ENCODE data around the gene TMEM234. TPM values are rescaled to one million over a fixed set of nuclear protein-coding genes. Genes with fewer than 3 reads are reported as not detected.
A peak's percentile ranks its signal among the peaks of the same experiment; 100 is the strongest.

The TMEM234 gene
- total and polyA plus RNA-seq, 2 of the 13 experiments (the other 11 are each of a cell fraction or from before 2014, with no cell fraction given), result 6.1 to 9.0 TPM

- intact Hi-C loops (cut with micrococcal nuclease; ENCODE audit: unreplicated experiment) (no loop called here), in situ Hi-C loops (cut with HindIII; ENCODE audit: extremely low pct_ligation_motif_present, low pct_unique_long_range_greater_than_20kb) (no loop called here)
- FAIRE-seq (no peak), DNase-seq (ENCODE audit: low spot score) (peak; percentile 78), ATAC-seq (peak; percentile 74)
- 2% methylated on average over 16 of the region's 77 CpGs for WGBS (ENCODE audit: low lambda C conversion rate)
- H3K27me3 ChIP-seq (ENCODE audit: control insufficient read depth in 1 of 2, insufficient read depth in 2 of 2, low read length in 2 of 2), result no peaks in the 10 kb centered on the region
- peaks cover 19% of the 10 kb centered on the region for H3K4me1 ChIP-seq (ENCODE audit: insufficient read depth, low read length)
- CTCF ChIA-PET (ENCODE audit: low intra/inter-chr PET ratio, low total read pairs), result no interaction called here
- H3K4me2 ChIP-seq (ENCODE audit: low read depth, low read length), result peak within 1 kb of the TSS; percentile 85
- POLR2A ChIA-PET, result interaction anchor here (0.7 to 2.6 kb wide), 7 partner anchors 8 to 189 kb away, joined by 3 to 11 read pairs (median 4); partner anchors contain the start of genes BSDC1, MARCKSL1 and TXLNA
- no peaks in the 10 kb centered on the region; a peak in 1 of 5 replicates for H3K36me3 ChIP-seq (replicated peaks in 1 of 2; ENCODE audit: control insufficient read depth in 1 of 2, insufficient read depth in 2 of 2, low read length in 2 of 2)
- no peak within 1 kb of the TSS for H2AFZ ChIP-seq (ENCODE audit: low read length)
- peak within 1 kb of the TSS; percentile 39 for H3K27ac ChIP-seq (ENCODE audit: extremely low read length, insufficient read depth, low read length)
- H3K9ac ChIP-seq (ENCODE audit: insufficient read depth, low read depth, low read length), result peak within 1 kb of the TSS; percentile 87
- no peaks in the 10 kb centered on the region for H4K20me1 ChIP-seq (ENCODE audit: insufficient read depth, low read length)
- BruUV-seq (replicated peaks), result TSS peak; percentile 91
- H3K9me3 ChIP-seq (ENCODE audit: low read length), result no peaks in the 10 kb centered on the region
- no peaks in the 10 kb centered on the region for H3K79me2 ChIP-seq (ENCODE audit: insufficient read depth, low read length)
- H3K4me3 ChIP-seq (replicated peaks in 1 of 3; ENCODE audit: insufficient read depth in 1 of 3, low read depth in 2 of 3, low read length in 3 of 3), result peak within 1 kb of the TSS; percentile 53 to 93 (median 86)
- TF ChIP-seq ATF7 (IDR thresholded peaks at IDR 0.05) (no peak), ATF7 (CRISPR knock-in tag; IDR thresholded peaks at IDR 0.05) (0 out of 2 replicates have a peak, but pooled peaks have one; percentile 23), PITX1 (CRISPR knock-in tag; IDR thresholded peaks at IDR 0.05) (no peak), KMT2A (CRISPR knock-in tag; IDR thresholded peaks at IDR 0.05) (no peak), TCF7L2 (IDR thresholded peaks at IDR 0.05; ENCODE audit: low read depth, low read length) (no peak), ZNF639 (CRISPR knock-in tag; conservative IDR thresholded peaks at IDR 0.05) (no peak), NR0B2 (CRISPR knock-in tag; IDR thresholded peaks at IDR 0.05) (no peak; the same call in 1 of the 2 replicates), MAZ (IDR thresholded peaks at IDR 0.05; ENCODE audit: borderline replicate concordance, low read depth, low read length) (peak; percentile 25; the same call in 1 of the 2 replicates), MAZ (CRISPR knock-in tag; IDR thresholded peaks at IDR 0.05; ENCODE audit: low read depth) (no peak), MYNN (CRISPR knock-in tag; IDR thresholded peaks at IDR 0.05; ENCODE audit: low read depth) (0 out of 2 replicates have a peak, but pooled peaks have one; percentile 37), ZNF792 (CRISPR knock-in tag; IDR thresholded peaks at IDR 0.05) (0 out of 2 replicates have a peak, but pooled peaks have one; percentile 31), THAP11 (CRISPR knock-in tag; IDR thresholded peaks at IDR 0.05) (peak; percentile 75), ZKSCAN8 (CRISPR knock-in tag; IDR thresholded peaks at IDR 0.05; ENCODE audit: borderline replicate concordance) (no peak), ZNF264 (CRISPR knock-in tag; IDR thresholded peaks at IDR 0.05) (no peak), SOX6 (IDR thresholded peaks at IDR 0.05) (no peak), SOX6 (CRISPR knock-in tag; IDR thresholded peaks at IDR 0.05) (no peak), IRF1 (CRISPR knock-in tag; IDR thresholded peaks at IDR 0.05; ENCODE audit: low read depth) (no peak), HMGA1 (CRISPR knock-in tag; conservative IDR thresholded peaks at IDR 0.05) (no peak), ELK4 (CRISPR knock-in tag; IDR thresholded peaks at IDR 0.05; ENCODE audit: borderline replicate concordance) (no peak), ZNF605 (CRISPR knock-in tag; IDR thresholded peaks at IDR 0.05) (0 out of 2 replicates have a peak, but pooled peaks have one; percentile 29), MXD1 (CRISPR knock-in tag; IDR thresholded peaks at IDR 0.05) (peak; percentile 72)
These were observed 16.5 kb downstream of the TMEM234 start, which contains the start of gene IQCC for GRCh38 chr1:32205401-32206370. Gene IQCC, plus strand, starts transcription at chr1:32205671. Its CDS starts 11 bp downstream, at chr1:32205682.
